ENCODE data around the gene ZXDC. TPM values are rescaled to one million over a fixed set of nuclear protein-coding genes. Genes with fewer than 3 reads are reported as not detected.

Gene ZXDC
- total RNA-seq, 1 experiment from 2014 or later, result 61.1 TPM

DNA sequence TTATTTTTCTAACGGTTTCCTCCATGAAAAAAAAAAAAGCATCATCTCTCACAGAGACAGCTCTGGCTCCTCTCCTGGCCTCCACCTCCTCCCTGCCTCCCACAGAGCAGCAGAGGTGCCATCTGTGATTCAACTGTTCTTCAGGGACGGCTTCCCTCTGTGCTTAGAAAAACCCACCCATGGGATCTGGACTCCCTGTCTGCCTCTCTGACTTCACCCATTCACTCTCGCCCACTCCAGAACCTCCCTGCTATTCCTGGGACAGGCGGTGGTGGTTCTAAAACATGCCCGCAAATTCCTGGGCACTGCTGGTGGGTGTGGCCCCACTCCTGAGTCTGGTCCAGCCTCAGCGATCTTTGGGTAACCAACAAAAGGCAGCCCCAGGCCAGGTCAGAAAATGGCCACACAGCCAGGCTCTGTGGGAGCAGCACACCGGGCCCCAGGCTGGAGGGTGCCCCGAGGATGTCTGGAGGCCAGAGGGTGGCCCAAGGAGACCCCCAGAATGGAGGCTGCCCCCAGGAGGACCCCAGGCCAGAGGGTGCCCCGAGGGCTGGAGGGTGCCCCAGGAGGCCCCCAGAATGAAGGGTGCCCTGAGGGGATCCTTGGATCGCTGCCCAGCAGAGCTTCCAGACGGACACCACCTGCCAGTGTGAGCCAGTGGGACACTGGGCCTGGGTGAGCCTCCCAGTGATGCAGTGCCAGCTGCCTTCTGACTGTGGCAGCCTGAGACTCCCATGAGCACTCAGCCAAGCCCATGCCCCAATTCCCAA lies 45.6 kb upstream of the ZXDC start:
- H3K27me3 ChIP-seq (replicated peaks; ENCODE audit: insufficient read depth, low read depth, low read length, poor library complexity), result peaks cover 6% of the 10 kb centered on the region
- CTCF ChIA-PET, result no interaction called here
- no peaks in the 10 kb centered on the region for H3K36me3 ChIP-seq (ENCODE audit: insufficient read depth, low read length, poor library complexity, severe bottlenecking)
- H3K27ac ChIP-seq (ENCODE audit: low read depth, low read length, poor library complexity, severe bottlenecking), result no peak overlapping the region
- no TSS peak for BruUV-seq (replicated peaks)
- H3K4me1 ChIP-seq (ENCODE audit: insufficient read depth, low read length, poor library complexity, severe bottlenecking), result peaks cover 6% of the 10 kb centered on the region
- intact Hi-C loops (cut with micrococcal nuclease; ENCODE audit: unreplicated experiment), result loop anchor here (5.0 to 10.0 kb wide), 3 partner anchors 133 to 1026 kb away; partner anchors contain the start of gene TXNRD3
- no peak overlapping the region for H3K4me3 ChIP-seq (ENCODE audit: low read depth, low read length, poor library complexity, severe bottlenecking)
- no peaks in the 10 kb centered on the region for H3K9me3 ChIP-seq (ENCODE audit: low read depth, low read length, poor library complexity, severe bottlenecking)
- TF ChIP-seq, protein P1, sequence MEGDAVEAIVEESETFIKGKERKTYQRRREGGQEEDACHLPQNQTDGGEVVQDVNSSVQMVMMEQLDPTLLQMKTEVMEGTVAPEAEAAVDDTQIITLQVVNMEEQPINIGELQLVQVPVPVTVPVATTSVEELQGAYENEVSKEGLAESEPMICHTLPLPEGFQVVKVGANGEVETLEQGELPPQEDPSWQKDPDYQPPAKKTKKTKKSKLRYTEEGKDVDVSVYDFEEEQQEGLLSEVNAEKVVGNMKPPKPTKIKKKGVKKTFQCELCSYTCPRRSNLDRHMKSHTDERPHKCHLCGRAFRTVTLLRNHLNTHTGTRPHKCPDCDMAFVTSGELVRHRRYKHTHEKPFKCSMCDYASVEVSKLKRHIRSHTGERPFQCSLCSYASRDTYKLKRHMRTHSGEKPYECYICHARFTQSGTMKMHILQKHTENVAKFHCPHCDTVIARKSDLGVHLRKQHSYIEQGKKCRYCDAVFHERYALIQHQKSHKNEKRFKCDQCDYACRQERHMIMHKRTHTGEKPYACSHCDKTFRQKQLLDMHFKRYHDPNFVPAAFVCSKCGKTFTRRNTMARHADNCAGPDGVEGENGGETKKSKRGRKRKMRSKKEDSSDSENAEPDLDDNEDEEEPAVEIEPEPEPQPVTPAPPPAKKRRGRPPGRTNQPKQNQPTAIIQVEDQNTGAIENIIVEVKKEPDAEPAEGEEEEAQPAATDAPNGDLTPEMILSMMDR (conservative IDR thresholded peaks at IDR 0.05; ENCODE audit: low read depth, low read length), result no peak
- no peak for TF ChIP-seq EZH2 (IDR thresholded peaks at IDR 0.05; ENCODE audit: borderline replicate concordance, low read depth, low read length, poor library complexity, severe bottlenecking)
- POLR2A ChIA-PET (ENCODE audit: low non-redundant PET), result no interaction called here
- DNase-seq (ENCODE audit: low spot score), result no peak

DNA sequence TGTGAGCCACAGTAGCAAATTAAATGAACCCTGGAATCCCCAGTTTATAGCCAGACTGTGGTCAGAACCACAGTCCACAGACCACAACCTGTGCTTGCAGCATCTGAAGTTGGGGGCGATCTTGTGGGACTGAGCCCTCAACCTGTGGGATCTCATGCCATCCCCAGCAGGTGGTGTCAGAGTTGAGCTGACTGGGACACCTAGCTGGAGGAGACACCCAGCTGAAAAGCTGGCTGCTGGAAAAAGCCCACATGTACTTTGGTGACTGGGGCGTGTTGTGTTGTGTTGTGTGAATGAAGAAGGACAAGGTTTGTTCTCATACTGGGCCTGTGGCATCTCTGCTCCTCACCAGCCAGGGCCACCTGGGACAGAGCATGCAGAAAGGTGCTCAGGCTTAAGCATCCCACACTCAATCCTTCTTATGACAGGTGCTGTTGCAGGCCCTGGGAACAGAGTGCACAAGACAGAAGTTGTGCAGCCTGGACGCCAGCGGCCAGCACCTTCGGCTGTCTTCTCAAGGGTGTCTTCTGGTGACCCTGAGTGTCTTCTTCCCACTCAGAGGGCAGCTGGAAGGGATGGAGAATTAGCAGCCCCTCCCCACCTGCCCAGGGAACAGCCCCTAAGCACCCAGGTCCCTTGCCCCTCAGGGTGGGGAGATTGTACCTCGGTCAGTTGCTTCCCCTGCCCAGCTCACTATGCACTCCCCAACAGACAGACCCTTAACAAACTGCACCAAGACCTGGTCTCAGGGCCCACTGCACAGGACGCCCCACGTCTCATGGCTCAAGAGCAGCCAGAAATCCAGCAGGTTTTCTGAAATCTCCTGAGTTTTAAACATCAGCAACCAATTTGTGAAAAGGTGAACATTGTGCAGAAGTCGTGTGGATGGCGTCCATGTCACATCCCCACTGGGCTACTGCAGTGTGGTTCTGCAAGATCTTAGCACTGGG lies 44.1 kb upstream of the ZXDC start:
- H3K4me3 ChIP-seq (ENCODE audit: low read depth, low read length, poor library complexity, severe bottlenecking), result no peak overlapping the region
- peaks cover 6% of the 10 kb centered on the region for H3K27me3 ChIP-seq (replicated peaks; ENCODE audit: insufficient read depth, low read depth, low read length, poor library complexity)
- BruUV-seq (replicated peaks), result no TSS peak
- no peak for TF ChIP-seq EZH2 (IDR thresholded peaks at IDR 0.05; ENCODE audit: borderline replicate concordance, low read depth, low read length, poor library complexity, severe bottlenecking)
- TF ChIP-seq, protein P1 (conservative IDR thresholded peaks at IDR 0.05; ENCODE audit: low read depth, low read length), result no peak
- H3K36me3 ChIP-seq (ENCODE audit: insufficient read depth, low read length, poor library complexity, severe bottlenecking), result no peaks in the 10 kb centered on the region
- ChIA-PET POLR2A (ENCODE audit: low non-redundant PET) (no interaction called here), CTCF (no interaction called here)
- DNase-seq (ENCODE audit: low spot score), result no peak
- H3K27ac ChIP-seq (ENCODE audit: low read depth, low read length, poor library complexity, severe bottlenecking), result no peak overlapping the region
- intact Hi-C loops (cut with micrococcal nuclease; ENCODE audit: unreplicated experiment), result loop anchor here (5.0 to 10.0 kb wide), 3 partner anchors 135 to 1028 kb away; partner anchors contain the start of gene TXNRD3
- H3K9me3 ChIP-seq (ENCODE audit: low read depth, low read length, poor library complexity, severe bottlenecking), result no peaks in the 10 kb centered on the region
- peaks cover 6% of the 10 kb centered on the region for H3K4me1 ChIP-seq (ENCODE audit: insufficient read depth, low read length, poor library complexity, severe bottlenecking)

DNA sequence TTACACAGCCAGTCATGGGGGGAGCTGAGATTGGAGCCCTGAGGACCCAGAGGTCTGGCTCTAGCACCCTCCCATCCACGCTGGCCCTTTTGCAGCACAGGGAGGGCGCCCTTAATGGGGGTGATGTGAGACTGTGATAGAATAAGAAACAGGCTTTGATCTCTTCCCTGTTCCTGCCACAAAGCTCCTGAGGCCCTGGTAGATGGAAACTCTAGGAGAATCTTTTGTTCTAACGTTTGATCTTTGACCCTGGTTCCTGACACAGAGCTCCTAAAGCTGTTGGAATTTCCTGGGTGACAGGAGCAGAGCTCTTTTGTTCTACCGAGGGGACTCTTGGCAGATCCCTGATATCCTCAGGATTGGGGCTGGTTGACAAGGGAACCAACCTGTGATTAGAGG lies 43.1 kb upstream of the ZXDC start:
- CTCF ChIA-PET, result interaction anchor here (0.7 kb wide), 1 partner anchor 107 kb away, joined by 3 read pairs; no protein-coding TSS in a partner anchor

More for the DNA sequence above, 43.1 kb upstream of the ZXDC start:
- intact Hi-C loops (cut with micrococcal nuclease; ENCODE audit: unreplicated experiment), result no loop called here
- Histone ChIP-seq H3K27me3 (replicated peaks; ENCODE audit: insufficient read depth, low read depth, low read length, poor library complexity) (peaks cover 6% of the 10 kb centered on the region), H3K36me3 (ENCODE audit: insufficient read depth, low read length, poor library complexity, severe bottlenecking) (no peaks in the 10 kb centered on the region), H3K4me3 (ENCODE audit: low read depth, low read length, poor library complexity, severe bottlenecking) (no peak overlapping the region), H3K4me1 (ENCODE audit: insufficient read depth, low read length, poor library complexity, severe bottlenecking) (peaks cover 2% of the 10 kb centered on the region), H3K27ac (ENCODE audit: low read depth, low read length, poor library complexity, severe bottlenecking) (no peak overlapping the region), H3K9me3 (ENCODE audit: low read depth, low read length, poor library complexity, severe bottlenecking) (no peaks in the 10 kb centered on the region)
- no TSS peak for BruUV-seq (replicated peaks)
- TF ChIP-seq, protein P1 (conservative IDR thresholded peaks at IDR 0.05; ENCODE audit: low read depth, low read length), result no peak
- no peak for TF ChIP-seq EZH2 (IDR thresholded peaks at IDR 0.05; ENCODE audit: borderline replicate concordance, low read depth, low read length, poor library complexity, severe bottlenecking)
- DNase-seq (ENCODE audit: low spot score), result no peak
- POLR2A ChIA-PET (ENCODE audit: low non-redundant PET), result no interaction called here
